Activated CD4-positive, alpha-beta T cell treated with anti-CD3 and anti-CD28 coated beads, Interleukin-2, amount 50 U/mL, for 24 hours (primary cell): ENCODE data around the gene NRCAM.

Experiments
- DNase-seq, 2 donors: peaks; one replicate each; pipeline ENCODE4 v3.0.0-alpha.2; 2020; ENCODE audit warnings: low read depth in 1 of 2, low spot score in 1 of 2

The NRCAM gene

GRCh38 chr7:108251700-108252099 is 204.5 kb downstream of the NRCAM start:
- DNase-seq, result no peak

GRCh38 chr7:108249453-108249852 is 206.8 kb downstream of the NRCAM start:
- no peak for DNase-seq

- DNase-seq, result no peak
These were observed 207.4 kb downstream of the NRCAM start for GRCh38 chr7:108248821-108249220.

- DNase-seq, result no peak
These were observed 207.8 kb downstream of the NRCAM start for GRCh38 chr7:108248418-108248817.

GRCh38 chr7:108247614-108248013 is 208.6 kb downstream of the NRCAM start:
- DNase-seq, result no peak

- DNase-seq, result no peak
These were observed 209.9 kb downstream of the NRCAM start for GRCh38 chr7:108246227-108246837.

GRCh38 chr7:108245523-108246226 is 210.6 kb downstream of the NRCAM start:
- no peak for DNase-seq

GRCh38 chr7:108244110-108244509 is 212.1 kb downstream of the NRCAM start:
- DNase-seq, result no peak

- no peak for DNase-seq
These were observed 216.6 kb downstream of the NRCAM start for GRCh38 chr7:108239501-108240225.

- DNase-seq, result no peak
These were observed 219.4 kb downstream of the NRCAM start for GRCh38 chr7:108236681-108237415.

- DNase-seq, result no peak
These were observed 220.7 kb downstream of the NRCAM start for GRCh38 chr7:108235451-108236061.

GRCh38 chr7:108234971-108235450 is 221.2 kb downstream of the NRCAM start:
- no peak for DNase-seq

GRCh38 chr7:108234281-108234680 is 222.0 kb downstream of the NRCAM start:
- no peak for DNase-seq

- no peak for DNase-seq
These were observed 224.2 kb downstream of the NRCAM start for GRCh38 chr7:108232076-108232475.

GRCh38 chr7:108231221-108231620 is 225.0 kb downstream of the NRCAM start:
- DNase-seq, result no peak

- DNase-seq, result no peak
These were observed 228.9 kb downstream of the NRCAM start for GRCh38 chr7:108227366-108227765.

GRCh38 chr7:108226816-108227299 is 229.4 kb downstream of the NRCAM start:
- no peak for DNase-seq

GRCh38 chr7:108225531-108226181 is 230.6 kb downstream of the NRCAM start:
- DNase-seq, result no peak

GRCh38 chr7:108224387-108224786 is 231.8 kb downstream of the NRCAM start:
- no peak for DNase-seq

GRCh38 chr7:108222236-108222892 is 233.9 kb downstream of the NRCAM start:
- DNase-seq, result no peak
